Dermis lymphatic vessel endothelial cell (primary cell): ENCODE data around the gene CHAMP1. TPM values are rescaled to one million over a fixed set of nuclear protein-coding genes. Genes with fewer than 3 reads are reported as not detected.

Source experiments
- total RNA-seq: library from RNA; depleted of rRNA; stranded (reverse); fragments of >200 nt; gene quantifications from 2 replicates; pipeline ENCODE4 v1.2.1, GENCODE V29; 2014

CHAMP1 gene, protein sequence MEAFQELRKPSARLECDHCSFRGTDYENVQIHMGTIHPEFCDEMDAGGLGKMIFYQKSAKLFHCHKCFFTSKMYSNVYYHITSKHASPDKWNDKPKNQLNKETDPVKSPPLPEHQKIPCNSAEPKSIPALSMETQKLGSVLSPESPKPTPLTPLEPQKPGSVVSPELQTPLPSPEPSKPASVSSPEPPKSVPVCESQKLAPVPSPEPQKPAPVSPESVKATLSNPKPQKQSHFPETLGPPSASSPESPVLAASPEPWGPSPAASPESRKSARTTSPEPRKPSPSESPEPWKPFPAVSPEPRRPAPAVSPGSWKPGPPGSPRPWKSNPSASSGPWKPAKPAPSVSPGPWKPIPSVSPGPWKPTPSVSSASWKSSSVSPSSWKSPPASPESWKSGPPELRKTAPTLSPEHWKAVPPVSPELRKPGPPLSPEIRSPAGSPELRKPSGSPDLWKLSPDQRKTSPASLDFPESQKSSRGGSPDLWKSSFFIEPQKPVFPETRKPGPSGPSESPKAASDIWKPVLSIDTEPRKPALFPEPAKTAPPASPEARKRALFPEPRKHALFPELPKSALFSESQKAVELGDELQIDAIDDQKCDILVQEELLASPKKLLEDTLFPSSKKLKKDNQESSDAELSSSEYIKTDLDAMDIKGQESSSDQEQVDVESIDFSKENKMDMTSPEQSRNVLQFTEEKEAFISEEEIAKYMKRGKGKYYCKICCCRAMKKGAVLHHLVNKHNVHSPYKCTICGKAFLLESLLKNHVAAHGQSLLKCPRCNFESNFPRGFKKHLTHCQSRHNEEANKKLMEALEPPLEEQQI
- 5.4 and 6.2 TPM in 2 replicates for total RNA-seq

DNA sequence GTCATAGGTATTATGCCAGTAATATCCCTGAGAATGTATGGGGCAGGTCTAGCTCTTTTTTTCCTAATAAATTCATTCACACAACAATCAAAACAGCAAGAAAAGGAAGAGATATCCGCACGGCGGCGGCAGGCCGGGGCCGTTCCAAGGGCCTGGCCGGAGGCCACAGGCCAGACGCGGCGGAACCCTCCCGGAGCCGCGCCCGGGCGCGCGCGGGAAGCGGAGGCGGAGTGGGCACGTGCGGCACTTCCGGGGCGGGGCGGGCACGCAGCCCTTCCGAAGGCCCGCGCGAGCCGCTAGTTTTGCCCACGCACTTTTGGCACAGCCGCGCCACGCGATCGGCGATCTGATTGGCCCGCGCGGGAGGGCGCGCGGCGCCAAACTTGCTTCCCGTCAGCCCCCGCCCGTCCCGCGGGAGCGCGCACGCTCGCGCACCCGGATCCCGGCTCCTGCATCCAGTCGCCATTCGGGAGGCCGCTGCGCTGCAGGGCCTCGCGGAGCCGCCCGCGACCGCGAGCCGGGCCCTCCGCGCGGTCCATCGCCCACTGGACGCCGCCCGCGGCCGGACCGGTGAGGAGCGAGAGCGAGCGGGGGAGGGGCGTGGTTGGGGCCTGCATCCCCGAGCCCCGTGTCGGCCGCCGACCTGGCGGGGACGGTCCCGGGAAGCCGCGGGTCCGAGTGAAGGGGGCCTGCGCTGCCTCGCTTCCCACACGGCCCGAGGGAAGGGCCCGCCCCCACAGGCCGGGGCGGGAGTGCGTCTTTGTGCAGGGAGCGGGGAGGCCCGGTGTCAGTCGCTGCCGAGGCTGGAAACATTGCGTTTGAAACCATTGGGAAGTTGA lies at the start of gene CHAMP1:
Gene CHAMP1 (plus strand): TSS at position 430 of the 839 bp plus-strand sequence. CDS start 9,340 bp downstream, outside the sequence.

DNA sequence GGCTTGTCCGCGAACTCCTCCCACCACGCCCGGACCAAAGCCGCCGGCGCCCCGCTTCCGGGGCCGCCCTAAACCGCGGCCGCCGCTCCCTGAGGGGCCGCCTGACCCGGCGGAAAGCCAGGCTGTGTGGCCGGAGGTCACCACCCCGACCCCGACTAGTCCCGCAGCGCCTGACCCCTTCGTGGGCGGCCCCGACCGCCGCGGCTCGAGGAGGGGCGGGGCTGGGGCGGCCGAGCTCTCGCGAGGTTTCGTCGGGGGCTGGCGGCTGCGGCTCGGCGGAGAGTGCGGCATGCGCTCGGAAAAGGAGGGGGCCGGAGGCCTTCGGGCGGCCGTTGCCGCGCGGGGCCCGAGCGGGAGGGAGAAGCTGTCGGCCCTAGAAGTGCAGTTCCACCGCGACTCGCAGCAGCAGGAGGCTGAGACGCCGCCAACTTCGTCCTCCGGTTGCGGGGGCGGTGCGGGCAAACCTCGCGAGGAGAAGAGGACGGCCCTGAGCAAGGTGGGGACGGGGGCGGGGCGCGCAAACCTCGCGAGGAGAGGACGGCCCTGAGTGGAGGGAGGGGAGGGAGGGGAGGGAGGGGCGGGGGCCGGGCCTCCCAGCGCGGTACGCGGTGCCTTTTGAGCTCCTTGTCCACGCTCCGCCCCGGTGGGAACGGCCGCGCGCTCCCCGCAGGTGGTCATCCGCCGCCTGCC lies 32.8 kb upstream of the CHAMP1 start, which contains the start of gene UPF3A:
Gene UPF3A (plus strand): TSS at position 251 of the 690 bp plus-strand sequence. CDS start 39 bp downstream, at position 290.

Other genes starting within 250 kb of the CHAMP1 start
- gene RASA3, start 181.9 kb upstream of the CHAMP1 start, total RNA-seq = 26.3 and 37.4 TPM in 2 replicates
- not detected in 2 replicates for gene CFAP97D2, start 135.2 kb upstream of the CHAMP1 start, total RNA-seq
- 40.3 and 41.6 TPM in 2 replicates for gene CDC16, start 79.6 kb upstream of the CHAMP1 start, total RNA-seq
- gene UPF3A, start 32.9 kb upstream of the CHAMP1 start, total RNA-seq = 21.7 and 27.3 TPM in 2 replicates